PFSK-1 (cell line): ENCODE data around the gene PNLIPRP2.

Source experiments
- FOXP2 ChIP-seq: optimal IDR thresholded peaks from 2 replicates; pipeline ENCODE3; 2011; ENCODE audit warnings: borderline replicate concordance, control low read depth, inconsistent platforms; ENCODE audit not compliant: insufficient read depth; ENCODE audit errors: extremely low read length, extremely low read depth
- POLR2AphosphoS5 ChIP-seq: IDR thresholded peaks from 2 replicates; pipeline ENCODE4 v1.6.1; 2012; ENCODE audit warnings: low read depth, mild to moderate bottlenecking, control low read depth, low read length, moderate library complexity
- SIN3A ChIP-seq: IDR thresholded peaks from 2 replicates; pipeline ENCODE4 v1.6.1; 2012; ENCODE audit warnings: mild to moderate bottlenecking, low read length, moderate library complexity, borderline replicate concordance; ENCODE audit not compliant: insufficient read depth
- TAF1 ChIP-seq: IDR thresholded peaks from 2 replicates; pipeline ENCODE4 v1.6.1; 2012; ENCODE audit warnings: low read length, control low read depth, borderline replicate concordance; ENCODE audit not compliant: insufficient read depth

GRCh38 chr10:116687633-116688032, 66.9 kb downstream of the PNLIPRP2 start:
- TF ChIP-seq POLR2AphosphoS5 (no peak), TAF1 (no peak), FOXP2 (no peak), SIN3A (no peak)
